ENCODE data around the gene XYLT1. TPM values are rescaled to one million over a fixed set of nuclear protein-coding genes. Genes with fewer than 3 reads are reported as not detected.
"Not testable (repeated sequence)": the region's sequence is repeated elsewhere in the genome, so short reads cannot be mapped to it uniquely, and the experiment has no call there.

The XYLT1 gene
- total and polyA plus RNA-seq, 2 of the 8 experiments (the other 6 are each of a cell fraction or from before 2014, with no cell fraction given) = 6.6 to 25.4 TPM

DNA sequence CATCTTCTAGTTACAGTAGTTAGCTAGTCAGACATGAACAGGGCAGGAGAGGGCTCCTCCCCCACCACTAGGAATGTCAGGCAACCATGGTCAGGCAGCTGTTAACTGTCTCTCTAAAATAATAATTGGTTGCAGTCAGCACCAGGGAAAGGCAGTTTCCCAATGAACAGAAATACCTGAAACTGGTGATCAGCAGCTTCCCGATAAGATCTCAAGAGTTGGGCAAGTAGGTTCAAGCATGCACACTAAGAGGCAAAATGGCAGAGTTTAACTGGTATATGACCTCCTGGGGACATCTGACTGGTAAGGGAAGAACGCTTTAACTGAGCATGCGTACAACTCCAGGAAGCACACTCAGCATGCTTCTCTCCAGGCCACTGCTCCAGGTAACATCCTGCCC is 12.6 kb upstream of the XYLT1 start (continued):
- no peak for TF ChIP-seq RAD21 (IDR thresholded peaks at IDR 0.05 in 1 of 2, conservative IDR thresholded peaks at IDR 0.05 in 1 of 2; ENCODE audit: low read depth in 2 of 2, low read length in 2 of 2)
- TF ChIP-seq SP2 (IDR thresholded peaks at IDR 0.05; ENCODE audit: low read length) = no peak
- TF ChIP-seq HDAC6 (IDR thresholded peaks at IDR 0.05; ENCODE audit: low read depth, low read length) = no peak
- TF ChIP-seq RXRA (IDR thresholded peaks at IDR 0.05; ENCODE audit: insufficient read depth, low read depth, low read length) = no peak
- TF ChIP-seq RFX5 (IDR thresholded peaks at IDR 0.05; ENCODE audit: borderline replicate concordance, low read depth, low read length) = no peak

DNA sequence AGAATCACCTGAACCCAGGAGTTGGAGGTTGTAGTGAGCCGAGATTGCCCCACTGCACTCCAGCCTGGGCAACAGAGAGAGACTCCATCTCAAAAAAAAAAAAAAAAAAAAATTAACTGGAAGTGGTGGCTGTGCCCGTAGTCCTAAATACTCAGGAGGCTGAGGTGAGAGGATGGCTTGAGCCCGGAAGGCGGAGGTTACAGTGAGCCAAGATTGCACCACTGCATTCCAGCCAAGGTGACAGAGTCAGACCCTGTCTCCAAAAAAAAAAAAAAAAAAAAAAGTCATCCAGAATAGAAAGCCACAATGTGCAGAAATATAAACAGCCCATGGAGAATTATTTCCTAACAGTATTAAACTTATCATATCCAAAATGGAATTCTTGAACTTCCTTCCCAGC is 11.6 kb upstream of the XYLT1 start:
- H4K8ac ChIP-seq (ENCODE audit: extremely low read depth, insufficient read depth, low read length); H3K18ac ChIP-seq (ENCODE audit: extremely low read depth, low read length); H3K79me1 ChIP-seq (ENCODE audit: low read depth, low read length); H4K20me1 ChIP-seq (replicated peaks in 1 of 2; ENCODE audit: control insufficient read depth in 1 of 2, insufficient read depth in 2 of 2, low read length in 2 of 2); H3K27me3 ChIP-seq (replicated peaks in 1 of 4; ENCODE audit: control insufficient read depth in 3 of 4, extremely low read depth in 1 of 4, insufficient read depth in 3 of 4, low read length in 3 of 4); H3K23ac ChIP-seq (ENCODE audit: insufficient read length); H3K27ac ChIP-seq (ENCODE audit: low read depth, low read length); POLR2A ChIA-PET (ENCODE audit: partially characterized antibody); H2BK120ac ChIP-seq (replicated peaks; ENCODE audit: low read depth, low read length); H3K36me3 ChIP-seq (ENCODE audit: control insufficient read depth in 2 of 4, insufficient read depth in 4 of 4, low read length in 3 of 4); H3K4me2 ChIP-seq (ENCODE audit: insufficient read depth in 1 of 2, low read depth in 2 of 2, low read length in 2 of 2); H3K23me2 ChIP-seq (ENCODE audit: low read depth, low read length); H2AK5ac ChIP-seq (ENCODE audit: low read depth, low read length); H3K14ac ChIP-seq (ENCODE audit: insufficient read length); H2BK12ac ChIP-seq (ENCODE audit: low read depth, low read length); H2BK5ac ChIP-seq (ENCODE audit: low read depth, low read length); H3K9ac ChIP-seq (replicated peaks in 1 of 4; ENCODE audit: extremely low read depth in 1 of 4, low read depth in 3 of 4, low read length in 3 of 4); DNase-seq (ENCODE audit: low read depth in 1 of 2, low spot score in 2 of 2); H2BK15ac ChIP-seq (ENCODE audit: low read length); H3K79me2 ChIP-seq (ENCODE audit: control insufficient read depth in 1 of 2, insufficient read depth in 2 of 2, low read length in 2 of 2); H3K9me3 ChIP-seq (ENCODE audit: insufficient read depth in 2 of 2, low read depth in 1 of 2, low read length in 1 of 2); H3K56ac ChIP-seq (replicated peaks; ENCODE audit: insufficient read length, low read depth, low read length); H3K4ac ChIP-seq (replicated peaks; ENCODE audit: insufficient read length, low read depth, low read length); FAIRE-seq; H2AFZ ChIP-seq (ENCODE audit: low read length); H4K5ac ChIP-seq (ENCODE audit: insufficient read length, low read depth, low read length); H3K4me1 ChIP-seq (replicated peaks in 1 of 4; ENCODE audit: control insufficient read depth in 3 of 4, insufficient read depth in 4 of 4, low read length in 3 of 4); H2BK20ac ChIP-seq (ENCODE audit: low read length); H4K91ac ChIP-seq (replicated peaks; ENCODE audit: insufficient read length, low read length); H3K4me3 ChIP-seq (ENCODE audit: extremely low read depth in 1 of 4, insufficient read depth in 2 of 4, low read depth in 3 of 4, low read length in 4 of 4): not testable (repeated sequence)
- WGBS, 2 experiments (ENCODE audit: extremely low coverage in 1 of 2, insufficient coverage in 1 of 2, insufficient read length in 1 of 2, insufficient replicate concordance in 2 of 2, low coverage in 1 of 2, low lambda C conversion rate in 2 of 2, missing lambda C conversion rate in 1 of 2) = 96% methylated on average over 3 of the region's 4 CpGs; no CpG with 5 or more reads in 1 of the 2 experiments
- CTCF ChIA-PET (ENCODE audit: partially characterized antibody) = interaction anchor here (0.7 to 1.2 kb wide), 4 partner anchors 8 to 300 kb away, joined by 3 to 5 read pairs (median 4); no protein-coding TSS in a partner anchor

Measured in H1 (cell line).